ENCODE measurements around the gene UBC. TPM values are rescaled to one million over a fixed set of nuclear protein-coding genes. Genes with fewer than 3 reads are reported as not detected.

The UBC gene
- total and polyA plus RNA-seq, 9 of the 15 experiments (the other 6 are each of a cell fraction or from before 2014, with no cell fraction given) = 533 to 1,153 (median 813) TPM

GRCh38 chr12:124896461-124896860, 18.0 kb downstream of the UBC start (continued):
- TF ChIP-seq PRPF4 (IDR thresholded peaks at IDR 0.05; ENCODE audit: insufficient read depth, low read depth, low read length, poor library complexity, severe bottlenecking) (no peak), SMARCB1 (IDR thresholded peaks at IDR 0.05; ENCODE audit: insufficient read length, low read depth) (no peak), STAT6 (CRISPR knock-in tag; IDR thresholded peaks at IDR 0.05) (no peak), EP400 (IDR thresholded peaks at IDR 0.05) (no peak), CHD7 (IDR thresholded peaks at IDR 0.05; ENCODE audit: low read depth, low read length) (no peak), ZNF143 (CRISPR knock-in tag; IDR thresholded peaks at IDR 0.05) (peak; percentile 77), THRAP3 (IDR thresholded peaks at IDR 0.05; ENCODE audit: borderline replicate concordance) (no peak), TAL1 (IDR thresholded peaks at IDR 0.05) (no peak), ZNF707 (CRISPR knock-in tag; conservative IDR thresholded peaks at IDR 0.05) (no peak), HDAC2 (IDR thresholded peaks at IDR 0.05) (0 out of 2 replicates have a peak, but pooled peaks have one; percentile 39), ZNF263 (CRISPR knock-in tag; IDR thresholded peaks at IDR 0.05; ENCODE audit: borderline replicate concordance) (no peak), CHCHD3 (CRISPR knock-in tag; IDR thresholded peaks at IDR 0.05) (no peak), ASH1L (IDR thresholded peaks at IDR 0.05; ENCODE audit: borderline replicate concordance, low read depth, partially characterized antibody) (no peak), IFI16 (CRISPR knock-in tag; IDR thresholded peaks at IDR 0.05) (no peak), RFX5 (IDR thresholded peaks at IDR 0.05; ENCODE audit: low read depth, low read length) (no peak), KDM1A (IDR thresholded peaks at IDR 0.05) (peak; percentile 63 to 76)

All from K562 (cell line).